Keratinocyte (primary cell): ENCODE results near the gene RPTN. TPM values are rescaled to one million over a fixed set of nuclear protein-coding genes. Genes with fewer than 3 reads are reported as not detected.

Experiments
- DNase-seq: peaks from one replicate; pipeline ENCODE4 v3.0.0-alpha.2; 2011; ENCODE audit warnings: low read depth, missing footprints, low spot score
- FAIRE-seq: peaks from 2 replicates; lab custom pipeline; 2011; peaks lifted over from hg19 to GRCh38; lab: Jason Lieb, UNC
- H2AFZ ChIP-seq: 2 replicates; pipeline ENCODE4 v1.6.0; 2012; ENCODE audit warnings: low read length, control low read depth, inconsistent platforms; ENCODE audit not compliant: control insufficient read depth
- H3K27ac ChIP-seq: 2 replicates; pipeline ENCODE4 v1.5.1; 2011; ENCODE audit warnings: low read length; ENCODE audit not compliant: control insufficient read depth, insufficient read depth
- H3K27me3 ChIP-seq: 3 replicates; pipeline ENCODE4 v1.6.0; 2011; ENCODE audit warnings: low read length; ENCODE audit not compliant: control insufficient read depth, insufficient read depth; ENCODE audit errors: extremely low read depth
- H3K36me3 ChIP-seq, 2 experiments: 2 replicates in 1 of 2; 3 replicates in 1 of 2; pipeline ENCODE4 v1.5.1; 2011; ENCODE audit warnings: low read length in 2 of 2, mild to moderate bottlenecking in 1 of 2; ENCODE audit not compliant: control insufficient read depth in 2 of 2, insufficient read depth in 2 of 2; ENCODE audit errors: extremely low read depth in 1 of 2
- H3K4me1 ChIP-seq: 3 replicates; pipeline ENCODE4 v1.5.1; 2011; ENCODE audit warnings: low read length; ENCODE audit not compliant: control insufficient read depth, insufficient read depth; ENCODE audit errors: extremely low read depth
- H3K4me2 ChIP-seq: 3 replicates; pipeline ENCODE4 v1.6.0; 2011; ENCODE audit warnings: low read depth, low read length; ENCODE audit not compliant: control insufficient read depth, insufficient read depth; ENCODE audit errors: extremely low read depth
- H3K4me3 ChIP-seq, 3 experiments: fragments of 200-600 bp in 1 of 3; sonication (generic) in 1 of 3; 2 replicates in 2 of 3; 3 replicates in 1 of 3; pipeline ENCODE4 v1.5.1; 2011 to 2016; ENCODE audit warnings: low read length in 3 of 3, mild to moderate bottlenecking in 3 of 3, control low read depth in 2 of 3, inconsistent platforms in 1 of 3, low read depth in 1 of 3, mixed read lengths in 1 of 3, mixed run types in 1 of 3, moderate library complexity in 1 of 3; ENCODE audit not compliant: control insufficient read depth in 2 of 3, insufficient read depth in 2 of 3; ENCODE audit errors: extremely low read depth in 1 of 3
- H3K79me2 ChIP-seq: 2 replicates; pipeline ENCODE4 v1.6.0; 2012; ENCODE audit warnings: low read length; ENCODE audit not compliant: control insufficient read depth, insufficient read depth
- H3K9ac ChIP-seq: 3 replicates; pipeline ENCODE4 v1.6.0; 2011; ENCODE audit warnings: low read length; ENCODE audit not compliant: control insufficient read depth, insufficient read depth; ENCODE audit errors: extremely low read depth
- H3K9me1 ChIP-seq: 3 replicates; pipeline ENCODE4 v1.6.0; 2011; ENCODE audit warnings: low read length; ENCODE audit not compliant: control insufficient read depth, insufficient read depth; ENCODE audit errors: extremely low read depth
- H3K9me3 ChIP-seq: 2 replicates; pipeline ENCODE4 v1.5.1; 2012; ENCODE audit warnings: low read depth, low read length; ENCODE audit not compliant: control insufficient read depth
- H4K20me1 ChIP-seq: 3 replicates; pipeline ENCODE4 v1.6.0; 2011; ENCODE audit warnings: low read length; ENCODE audit not compliant: control insufficient read depth, insufficient read depth; ENCODE audit errors: extremely low read depth
- CTCF ChIP-seq, 3 experiments: IDR thresholded peaks in 1 of 3; conservative IDR thresholded peaks in 1 of 3; optimal IDR thresholded peaks in 1 of 3; 2 replicates in 2 of 3; 3 replicates in 1 of 3; pipeline versions ENCODE3 to v1.5.1; 2011; ENCODE audit warnings: low read length in 3 of 3, mild to moderate bottlenecking in 3 of 3, moderate library complexity in 2 of 3, control low read depth in 1 of 3, inconsistent platforms in 1 of 3; ENCODE audit not compliant: insufficient read depth in 2 of 3; ENCODE audit errors: extremely low read depth in 1 of 3
- EZH2 ChIP-seq: IDR thresholded peaks from one replicate; pipeline ENCODE4 v1.6.1; 2012; ENCODE audit warnings: inconsistent platforms, mild to moderate bottlenecking, low read length, moderate library complexity
- dilution Hi-C: fragments of 300-500 bp; cut with MboI; formaldehyde crosslinking; loops from one replicate; pipeline ENCODE4 v1.7.0; 2020; ENCODE audit warnings: low sequenced_read_pairs; ENCODE audit not compliant: extremely low pct_ligation_motif_present
- polyA plus RNA-seq, 5 experiments: library from polyadenylated mRNA; depleted of rRNA in 3 of 5; stranded (reverse) in 3 of 5; stranded (forward) in 1 of 5; unstranded in 1 of 5; fragments of >200 nt; gene quantifications; 1 replicate in 1 of 5; 2 replicates in 3 of 5; 3 replicates in 1 of 5; pipeline versions ENCODE4 v1.2.1 to v1.2.3, GENCODE V29; 2011 to 2012; ENCODE audit warnings: missing spikeins in 2 of 5, low read depth in 1 of 5, low replicate concordance in 1 of 5

The RPTN gene
- polyA plus RNA-seq, 1 donor (not counting 4 experiments of a cell fraction or from before 2014, with no cell fraction given) = 0.64 TPM

GRCh38 chr1:152107984-152108881, 50.8 kb downstream of the RPTN start:
- DNase-seq = no peak
- H3K4me2 ChIP-seq = peak overlapping the region; percentile 96

GRCh38 chr1:152107031-152107983, 51.7 kb downstream of the RPTN start:
- peak overlapping the region; percentile 89 for H2AFZ ChIP-seq
- peak in 2 of 3 experiments; percentile 12 to 45 for TF ChIP-seq CTCF (optimal IDR thresholded peaks at IDR 0.05 in 1 of 3, IDR thresholded peaks at IDR 0.05 in 1 of 3, conservative IDR thresholded peaks at IDR 0.05 in 1 of 3; ENCODE audit: extremely low read depth in 1 of 3, insufficient read depth in 2 of 3, low read length in 3 of 3)
- peak; percentile 51 for TF ChIP-seq EZH2
- peaks cover 8% of the 10 kb centered on the region for H3K4me1 ChIP-seq
- no peak overlapping the region for H3K27ac ChIP-seq
- no peaks in the 10 kb centered on the region for H3K36me3 ChIP-seq
- H3K4me3 ChIP-seq = peak overlapping the region; percentile 31 to 67 (median 56)
- no peaks in the 10 kb centered on the region for H4K20me1 ChIP-seq
- no peaks in the 10 kb centered on the region for H3K9me1 ChIP-seq
- FAIRE-seq (no peak), DNase-seq (no peak)
- H3K79me2 ChIP-seq = no peaks in the 10 kb centered on the region
- H3K27me3 ChIP-seq = peaks cover 33% of the 10 kb centered on the region
- dilution Hi-C loops = no loop called here
- no peaks in the 10 kb centered on the region for H3K9me3 ChIP-seq
- peak overlapping the region; percentile 96 for H3K4me2 ChIP-seq
- peak overlapping the region; percentile 2 for H3K9ac ChIP-seq

More at GRCh38 chr1:152107984-152108881, 50.8 kb downstream of the RPTN start:
- H2AFZ ChIP-seq = peak overlapping the region; percentile 89
- peak overlapping the region; percentile 31 to 67 (median 56) for H3K4me3 ChIP-seq
- dilution Hi-C loops = no loop called here
- TF ChIP-seq EZH2 (no peak), CTCF (optimal IDR thresholded peaks at IDR 0.05 in 1 of 3, IDR thresholded peaks at IDR 0.05 in 1 of 3, conservative IDR thresholded peaks at IDR 0.05 in 1 of 3; ENCODE audit: extremely low read depth in 1 of 3, insufficient read depth in 2 of 3, low read length in 3 of 3) (peak in 1 of 3 experiments; percentile 32)
- peaks cover 13% of the 10 kb centered on the region for H3K4me1 ChIP-seq
- no peaks in the 10 kb centered on the region for H3K36me3 ChIP-seq
- peak overlapping the region; percentile 9 for H3K9ac ChIP-seq
- H3K79me2 ChIP-seq = no peaks in the 10 kb centered on the region
- no peaks in the 10 kb centered on the region for H4K20me1 ChIP-seq
- no peak overlapping the region for H3K27ac ChIP-seq
- no peaks in the 10 kb centered on the region for H3K9me3 ChIP-seq
- H3K27me3 ChIP-seq = peaks cover 39% of the 10 kb centered on the region
- H3K9me1 ChIP-seq = no peaks in the 10 kb centered on the region
- peak; percentile 49 for FAIRE-seq
